Measurements from ENCODE around the gene RPAP2.

Gene RPAP2

DNA sequence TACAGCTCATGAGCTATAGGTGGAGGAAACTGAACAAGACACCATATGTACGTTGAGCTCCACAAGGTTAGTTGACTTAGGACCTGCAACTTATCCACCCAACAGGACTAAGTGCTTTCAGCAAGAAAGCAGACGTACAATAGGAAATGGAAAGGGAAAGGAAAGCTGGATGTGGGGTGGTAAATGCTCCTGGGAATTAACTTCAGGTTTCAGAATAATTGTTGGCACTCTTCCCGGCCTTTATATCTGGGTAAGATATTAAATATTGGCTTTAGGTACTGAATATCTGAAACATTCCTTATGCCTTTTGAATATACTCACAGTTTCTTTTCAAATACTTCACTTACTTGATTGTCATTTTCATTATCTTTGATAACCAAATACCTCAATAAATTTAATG is 36.3 kb upstream of the RPAP2 start:
- Histone ChIP-seq H3F3A (ENCODE audit: insufficient read depth, low read length) (no peaks in the 10 kb centered on the region), H3K27me3 (ENCODE audit: insufficient read depth, low read length) (no peaks in the 10 kb centered on the region), H3K4me1 (ENCODE audit: insufficient read depth, low read length, severe bottlenecking) (no peaks in the 10 kb centered on the region), H3K9ac (ENCODE audit: low read length) (no peak overlapping the region), H3K9me3 (ENCODE audit: low read length) (no peaks in the 10 kb centered on the region), H2AFZ (ENCODE audit: low read length) (no peak overlapping the region), H3K27ac (ENCODE audit: low read depth, low read length, poor library complexity, severe bottlenecking) (no peak overlapping the region), H3K4me2 (ENCODE audit: low read length) (no peak overlapping the region), H4K20me1 (ENCODE audit: insufficient read depth, low read length) (no peaks in the 10 kb centered on the region), H3K9me2 (ENCODE audit: low read depth, low read length) (no peaks in the 10 kb centered on the region), H3K36me3 (ENCODE audit: insufficient read depth, low read length) (peaks cover 61% of the 10 kb centered on the region), H3K4me3 (ENCODE audit: low read depth, low read length, poor library complexity, severe bottlenecking) (no peak overlapping the region), H3K79me2 (ENCODE audit: insufficient read depth, low read length) (no peaks in the 10 kb centered on the region)
- TF ChIP-seq, protein P1, sequence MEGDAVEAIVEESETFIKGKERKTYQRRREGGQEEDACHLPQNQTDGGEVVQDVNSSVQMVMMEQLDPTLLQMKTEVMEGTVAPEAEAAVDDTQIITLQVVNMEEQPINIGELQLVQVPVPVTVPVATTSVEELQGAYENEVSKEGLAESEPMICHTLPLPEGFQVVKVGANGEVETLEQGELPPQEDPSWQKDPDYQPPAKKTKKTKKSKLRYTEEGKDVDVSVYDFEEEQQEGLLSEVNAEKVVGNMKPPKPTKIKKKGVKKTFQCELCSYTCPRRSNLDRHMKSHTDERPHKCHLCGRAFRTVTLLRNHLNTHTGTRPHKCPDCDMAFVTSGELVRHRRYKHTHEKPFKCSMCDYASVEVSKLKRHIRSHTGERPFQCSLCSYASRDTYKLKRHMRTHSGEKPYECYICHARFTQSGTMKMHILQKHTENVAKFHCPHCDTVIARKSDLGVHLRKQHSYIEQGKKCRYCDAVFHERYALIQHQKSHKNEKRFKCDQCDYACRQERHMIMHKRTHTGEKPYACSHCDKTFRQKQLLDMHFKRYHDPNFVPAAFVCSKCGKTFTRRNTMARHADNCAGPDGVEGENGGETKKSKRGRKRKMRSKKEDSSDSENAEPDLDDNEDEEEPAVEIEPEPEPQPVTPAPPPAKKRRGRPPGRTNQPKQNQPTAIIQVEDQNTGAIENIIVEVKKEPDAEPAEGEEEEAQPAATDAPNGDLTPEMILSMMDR (IDR thresholded peaks at IDR 0.05; ENCODE audit: low read length): no peak
- TF ChIP-seq EZH2 (IDR thresholded peaks at IDR 0.05; ENCODE audit: borderline replicate concordance, low read length): no peak

DNA sequence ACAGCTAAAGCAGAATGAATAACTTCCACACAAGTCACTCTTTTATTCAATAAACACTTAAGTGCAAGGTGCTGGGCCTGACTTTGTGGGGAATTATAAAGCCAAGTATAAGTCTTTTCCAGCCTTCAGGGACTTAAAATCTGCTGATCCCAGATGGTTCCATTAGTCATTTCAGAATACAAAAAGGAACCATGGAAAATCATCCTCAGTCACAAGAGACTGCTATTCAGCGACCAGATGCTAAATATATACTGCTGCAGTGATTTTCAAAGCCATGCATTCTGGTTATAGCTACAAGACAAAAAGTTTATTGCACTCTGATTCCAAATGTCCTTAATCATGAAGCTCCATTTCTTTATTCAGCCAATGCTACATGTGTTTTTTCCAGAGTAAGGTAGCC is 25.8 kb upstream of the RPAP2 start:
- peaks cover 58% of the 10 kb centered on the region for H3K36me3 ChIP-seq (ENCODE audit: insufficient read depth, low read length)
- no peaks in the 10 kb centered on the region for H3K79me2 ChIP-seq (ENCODE audit: insufficient read depth, low read length)
- TF ChIP-seq EZH2 (IDR thresholded peaks at IDR 0.05; ENCODE audit: borderline replicate concordance, low read length): no peak
- TF ChIP-seq, protein P1 (IDR thresholded peaks at IDR 0.05; ENCODE audit: low read length): no peak
- no peak overlapping the region for H3K4me3 ChIP-seq (ENCODE audit: low read depth, low read length, poor library complexity, severe bottlenecking)
- no peak overlapping the region for H3K9ac ChIP-seq (ENCODE audit: low read length)
- H3K4me2 ChIP-seq (ENCODE audit: low read length): no peak overlapping the region
- no peaks in the 10 kb centered on the region for H3K4me1 ChIP-seq (ENCODE audit: insufficient read depth, low read length, severe bottlenecking)
- H3K9me2 ChIP-seq (ENCODE audit: low read depth, low read length): no peaks in the 10 kb centered on the region
- no peaks in the 10 kb centered on the region for H3K9me3 ChIP-seq (ENCODE audit: low read length)
- no peaks in the 10 kb centered on the region for H3K27me3 ChIP-seq (ENCODE audit: insufficient read depth, low read length)
- no peak overlapping the region for H3K27ac ChIP-seq (ENCODE audit: low read depth, low read length, poor library complexity, severe bottlenecking)
- H3F3A ChIP-seq (ENCODE audit: insufficient read depth, low read length): no peaks in the 10 kb centered on the region
- H2AFZ ChIP-seq (ENCODE audit: low read length): no peak overlapping the region
- no peaks in the 10 kb centered on the region for H4K20me1 ChIP-seq (ENCODE audit: insufficient read depth, low read length)

DNA sequence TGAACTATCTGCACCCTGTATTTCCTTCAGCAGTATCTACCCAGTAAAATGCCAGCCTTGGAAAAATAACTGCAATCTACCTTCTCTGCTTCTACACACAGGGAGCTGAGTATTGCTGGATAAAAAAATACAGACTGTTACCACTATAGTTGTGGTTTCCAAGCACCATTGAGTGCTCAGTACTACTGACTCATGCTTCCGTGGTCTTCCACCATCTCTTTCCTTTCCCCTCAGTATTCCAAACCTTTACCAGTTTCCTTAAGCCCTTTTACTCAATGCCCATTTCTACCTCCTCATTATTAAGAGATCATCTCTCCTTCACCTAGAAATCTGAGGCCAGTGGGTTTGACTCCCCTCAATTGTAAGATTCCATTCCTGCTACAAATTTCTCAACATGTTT is 23.9 kb upstream of the RPAP2 start:
- H3K9ac ChIP-seq (ENCODE audit: low read length): no peak overlapping the region
- TF ChIP-seq, protein P1 (IDR thresholded peaks at IDR 0.05; ENCODE audit: low read length): no peak
- TF ChIP-seq EZH2 (IDR thresholded peaks at IDR 0.05; ENCODE audit: borderline replicate concordance, low read length): no peak
- H2AFZ ChIP-seq (ENCODE audit: low read length): no peak overlapping the region
- H3K4me1 ChIP-seq (ENCODE audit: insufficient read depth, low read length, severe bottlenecking): no peaks in the 10 kb centered on the region
- H4K20me1 ChIP-seq (ENCODE audit: insufficient read depth, low read length): no peaks in the 10 kb centered on the region
- H3K79me2 ChIP-seq (ENCODE audit: insufficient read depth, low read length): no peaks in the 10 kb centered on the region
- no peaks in the 10 kb centered on the region for H3K27me3 ChIP-seq (ENCODE audit: insufficient read depth, low read length)
- no peak overlapping the region for H3K4me3 ChIP-seq (ENCODE audit: low read depth, low read length, poor library complexity, severe bottlenecking)
- H3K9me2 ChIP-seq (ENCODE audit: low read depth, low read length): no peaks in the 10 kb centered on the region
- no peak overlapping the region for H3K27ac ChIP-seq (ENCODE audit: low read depth, low read length, poor library complexity, severe bottlenecking)
- peaks cover 60% of the 10 kb centered on the region for H3K36me3 ChIP-seq (ENCODE audit: insufficient read depth, low read length)
- no peaks in the 10 kb centered on the region for H3K9me3 ChIP-seq (ENCODE audit: low read length)
- no peaks in the 10 kb centered on the region for H3F3A ChIP-seq (ENCODE audit: insufficient read depth, low read length)
- no peak overlapping the region for H3K4me2 ChIP-seq (ENCODE audit: low read length)
